ENCODE measurements around the gene DCUN1D5. TPM values are rescaled to one million over a fixed set of nuclear protein-coding genes. Genes with fewer than 3 reads are reported as not detected.

DCUN1D5 gene
- 59.7 and 66.6 TPM in 2 replicates for total RNA-seq

DNA sequence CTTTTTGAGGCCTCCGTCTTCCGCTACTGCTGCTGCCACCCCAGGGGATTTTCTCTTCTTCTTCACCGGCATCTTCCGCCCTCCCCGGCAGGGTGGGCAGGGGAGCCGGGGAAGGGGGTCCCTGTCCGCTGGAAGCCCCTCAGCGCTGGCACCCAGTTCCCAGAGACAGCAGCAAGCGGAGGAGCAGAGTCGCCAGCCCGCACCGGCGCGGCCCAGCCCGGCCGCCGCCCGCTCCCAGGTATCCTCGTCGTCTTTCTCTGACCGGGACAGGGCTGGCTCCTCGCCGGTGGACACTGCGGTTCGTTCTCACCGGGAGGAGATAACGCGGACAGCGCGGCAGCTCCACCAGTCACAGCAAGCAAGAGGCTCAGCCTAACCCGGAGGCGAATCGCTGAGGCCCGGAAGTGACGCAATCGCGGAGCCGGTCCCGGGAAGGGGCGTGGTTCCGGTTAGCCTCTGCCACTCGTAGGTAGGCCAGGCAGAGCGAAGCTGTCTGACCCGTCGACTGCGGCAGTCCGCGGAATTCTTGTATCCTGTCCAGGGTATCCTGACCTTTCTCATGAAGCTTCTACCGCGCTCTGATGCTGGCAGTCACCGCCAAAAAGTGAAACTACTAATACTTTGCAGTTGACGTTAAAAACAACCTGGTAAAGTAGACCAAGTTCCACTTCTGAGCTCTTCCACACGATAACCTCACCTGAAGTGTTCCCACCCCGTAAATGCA is at the start of gene DCUN1D5:
TSS of gene DCUN1D5 (minus strand) at position 360 of the 724 bp plus-strand sequence. CDS start at position 72, 288 bp downstream.
- peaks cover 25% of the 10 kb centered on the region for H3K4me1 Mint-ChIP-seq (ENCODE audit: low read depth)

DNA sequence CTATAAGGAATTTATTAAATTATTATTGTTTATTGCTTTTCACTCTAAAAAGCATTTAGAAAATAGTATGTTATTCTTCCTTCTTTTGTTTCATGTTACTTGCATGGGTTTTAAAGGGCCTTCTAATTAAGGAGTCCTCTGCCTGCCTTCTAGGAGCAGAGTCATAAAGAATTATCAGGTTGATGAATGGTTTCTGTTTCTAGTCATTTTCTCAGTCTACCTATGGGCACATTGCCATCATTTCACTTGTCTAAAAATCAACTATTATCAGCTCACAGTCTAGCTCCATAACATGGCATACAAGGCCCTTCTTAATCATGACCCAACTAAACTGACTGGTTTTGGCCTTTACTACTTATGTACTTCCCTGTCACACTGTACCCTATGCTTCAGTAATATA is 33.5 kb upstream of the DCUN1D5 start:
- Mint-ChIP-seq H3K27ac (no peak overlapping the region), H3K4me3 (ENCODE audit: low read depth) (no peak overlapping the region), H3K36me3 (ENCODE audit: low read depth) (no peaks in the 10 kb centered on the region), H3K4me1 (ENCODE audit: low read depth) (no peaks in the 10 kb centered on the region), H3K27me3 (ENCODE audit: low read depth) (no peaks in the 10 kb centered on the region), H3K9me3 (no peaks in the 10 kb centered on the region)
- no peak for DNase-seq (ENCODE audit: low spot score)
- intact Hi-C loops (cut with micrococcal nuclease): no loop called here

More for the DNA sequence above, at the start of gene DCUN1D5:
- peak; percentile 92 for DNase-seq (ENCODE audit: low spot score)
- peak within 1 kb of the TSS; percentile 91 for H3K27ac Mint-ChIP-seq
- H3K36me3 Mint-ChIP-seq (ENCODE audit: low read depth): peaks cover 23% of the 10 kb centered on the region
- intact Hi-C loops (cut with micrococcal nuclease): loop anchor here (1.0 kb wide), 1 partner anchor 17 kb away; the partner anchor contains the start of gene DYNC2H1
- peaks cover 19% of the 10 kb centered on the region for H3K27me3 Mint-ChIP-seq (ENCODE audit: low read depth)
- no peaks in the 10 kb centered on the region for H3K9me3 Mint-ChIP-seq
- peak within 1 kb of the TSS; percentile 89 for H3K4me3 Mint-ChIP-seq (ENCODE audit: low read depth)

DNA sequence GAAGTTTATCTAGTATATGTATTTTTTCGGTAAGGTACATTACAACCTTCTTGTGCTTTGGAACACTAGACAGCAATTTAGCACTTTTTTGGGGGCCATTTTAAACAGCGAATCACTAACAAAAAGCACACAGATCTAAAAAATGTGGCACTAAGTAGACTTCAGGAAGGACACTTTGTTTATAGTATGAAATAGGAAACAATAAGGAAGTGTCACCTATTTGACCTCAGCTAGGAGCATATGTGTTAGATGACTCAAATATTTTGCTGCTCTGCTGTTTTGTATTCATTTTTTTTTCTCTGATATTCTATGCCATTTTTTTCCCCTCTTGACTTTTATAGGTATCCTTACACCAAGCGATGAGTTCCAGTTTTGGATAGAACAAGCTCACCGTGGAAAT is 22.9 kb upstream of the DCUN1D5 start:
- Mint-ChIP-seq H3K27me3 (ENCODE audit: low read depth) (peaks cover 12% of the 10 kb centered on the region), H3K27ac (no peak overlapping the region), H3K4me1 (ENCODE audit: low read depth) (no peaks in the 10 kb centered on the region), H3K9me3 (no peaks in the 10 kb centered on the region), H3K36me3 (ENCODE audit: low read depth) (no peaks in the 10 kb centered on the region), H3K4me3 (ENCODE audit: low read depth) (no peak overlapping the region)
- intact Hi-C loops (cut with micrococcal nuclease): no loop called here
- DNase-seq (ENCODE audit: low spot score): no peak

DNA sequence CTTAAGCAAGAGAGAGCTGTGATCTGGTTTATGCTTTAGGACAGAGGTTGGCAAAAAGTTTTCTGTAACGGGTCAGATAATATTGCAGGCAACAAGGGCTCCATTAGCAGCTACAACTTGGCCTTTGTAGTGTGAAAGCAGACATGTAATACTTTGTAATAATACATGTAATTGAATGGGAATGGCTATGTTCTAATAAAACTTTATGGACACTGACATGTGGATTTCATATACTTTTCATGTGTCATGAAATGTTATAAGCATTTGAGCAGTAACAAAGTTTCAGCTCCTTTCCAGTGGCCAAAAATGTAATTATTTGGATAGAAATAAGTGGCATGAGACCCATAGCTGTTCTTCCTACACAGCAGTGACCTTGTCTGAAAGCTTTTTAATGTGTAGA is 20.4 kb upstream of the DCUN1D5 start:
- H3K27me3 Mint-ChIP-seq (ENCODE audit: low read depth): peaks cover 20% of the 10 kb centered on the region
- H3K9me3 Mint-ChIP-seq: no peaks in the 10 kb centered on the region
- intact Hi-C loops (cut with micrococcal nuclease): no loop called here
- no peak overlapping the region for H3K27ac Mint-ChIP-seq
- DNase-seq (ENCODE audit: low spot score): no peak
- peaks cover 7% of the 10 kb centered on the region for H3K4me1 Mint-ChIP-seq (ENCODE audit: low read depth)
- no peaks in the 10 kb centered on the region for H3K36me3 Mint-ChIP-seq (ENCODE audit: low read depth)
- no peak overlapping the region for H3K4me3 Mint-ChIP-seq (ENCODE audit: low read depth)

DNA sequence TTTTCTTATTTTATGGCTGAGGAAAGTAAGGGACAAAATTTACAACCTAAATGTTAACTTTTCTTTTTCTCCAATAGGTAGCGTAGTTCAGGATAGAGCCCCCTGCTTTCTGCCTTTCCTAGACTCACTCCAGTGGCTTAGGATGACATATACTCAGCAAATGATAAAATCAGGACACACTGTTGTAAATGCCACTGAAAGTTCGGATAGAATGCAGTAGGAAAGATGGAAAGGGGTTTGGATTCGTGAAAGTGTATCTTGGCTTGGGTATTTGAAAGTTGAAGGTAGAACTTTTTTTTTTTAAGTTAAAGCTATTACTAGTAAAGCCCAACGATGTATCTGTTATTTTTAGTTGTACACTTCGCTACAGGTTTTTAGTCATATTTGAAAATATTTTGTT is 19.4 kb upstream of the DCUN1D5 start:
- Mint-ChIP-seq H3K27me3 (ENCODE audit: low read depth) (peaks cover 20% of the 10 kb centered on the region), H3K4me1 (ENCODE audit: low read depth) (peaks cover 7% of the 10 kb centered on the region), H3K9me3 (no peaks in the 10 kb centered on the region), H3K27ac (no peak overlapping the region), H3K36me3 (ENCODE audit: low read depth) (no peaks in the 10 kb centered on the region), H3K4me3 (ENCODE audit: low read depth) (no peak overlapping the region)
- intact Hi-C loops (cut with micrococcal nuclease): no loop called here
- DNase-seq (ENCODE audit: low spot score): no peak

DNA sequence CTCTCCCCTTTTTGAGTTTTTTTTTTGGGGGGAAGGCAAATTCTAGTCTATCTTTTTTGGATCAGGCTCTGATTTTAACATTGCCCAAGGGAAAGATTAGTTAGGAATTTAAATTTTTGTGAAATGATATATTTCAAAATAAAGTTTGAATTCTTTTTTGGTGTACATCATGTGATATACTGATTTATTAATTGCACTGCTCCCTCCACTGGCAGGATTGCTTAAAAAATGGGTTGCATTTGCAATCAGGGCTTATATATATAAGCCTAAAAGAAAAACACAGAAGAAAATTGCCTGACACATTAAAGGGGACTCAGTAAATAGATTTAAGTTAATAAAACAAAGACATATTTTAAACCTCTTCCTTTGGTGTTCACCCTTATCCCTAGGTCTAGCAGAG is 18.4 kb upstream of the DCUN1D5 start:
- Mint-ChIP-seq H3K27me3 (ENCODE audit: low read depth) (peaks cover 24% of the 10 kb centered on the region), H3K27ac (no peak overlapping the region), H3K36me3 (ENCODE audit: low read depth) (no peaks in the 10 kb centered on the region), H3K4me1 (ENCODE audit: low read depth) (peaks cover 7% of the 10 kb centered on the region), H3K4me3 (ENCODE audit: low read depth) (peak overlapping the region; percentile 21), H3K9me3 (no peaks in the 10 kb centered on the region)
- DNase-seq (ENCODE audit: low spot score): no peak
- intact Hi-C loops (cut with micrococcal nuclease): no loop called here

DNA sequence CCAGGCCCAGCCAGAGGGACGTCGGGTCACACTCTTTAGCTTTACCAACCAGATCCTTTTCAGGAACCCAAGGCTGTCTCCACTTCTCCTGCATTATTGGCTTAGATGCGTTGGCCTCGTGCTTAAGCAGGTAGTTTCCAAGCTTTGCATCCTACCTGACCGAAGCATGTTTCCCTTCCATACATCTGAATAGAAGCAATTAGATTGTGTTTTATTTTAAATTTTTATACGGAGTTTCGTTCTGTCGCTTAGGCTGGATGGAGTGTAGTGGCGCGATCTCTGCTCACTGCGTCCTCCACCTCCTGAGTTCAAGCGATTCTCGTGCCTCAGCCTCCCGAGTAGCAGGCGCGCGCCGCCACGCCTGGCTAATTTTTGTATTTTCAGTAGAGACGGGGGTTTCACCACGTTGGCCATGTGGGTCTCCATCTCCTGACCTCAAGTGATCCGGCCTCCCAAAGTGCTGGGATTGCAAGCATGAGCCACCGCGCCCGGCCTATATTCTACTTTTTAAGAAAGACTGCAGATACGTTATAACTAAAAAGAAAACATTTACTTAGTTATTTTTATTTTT is 17.9 kb upstream of the DCUN1D5 start:
- intact Hi-C loops (cut with micrococcal nuclease): loop anchor here (1.0 to 10.0 kb wide), 3 partner anchors 18 to 495 kb away; partner anchors contain the start of gene DCUN1D5
- DNase-seq (ENCODE audit: low spot score): no peak
- Mint-ChIP-seq H3K4me3 (ENCODE audit: low read depth) (peak overlapping the region; percentile 93), H3K27me3 (ENCODE audit: low read depth) (peaks cover 24% of the 10 kb centered on the region), H3K36me3 (ENCODE audit: low read depth) (no peaks in the 10 kb centered on the region), H3K9me3 (no peaks in the 10 kb centered on the region), H3K4me1 (ENCODE audit: low read depth) (peaks cover 7% of the 10 kb centered on the region), H3K27ac (peak overlapping the region; percentile 53)

DNA sequence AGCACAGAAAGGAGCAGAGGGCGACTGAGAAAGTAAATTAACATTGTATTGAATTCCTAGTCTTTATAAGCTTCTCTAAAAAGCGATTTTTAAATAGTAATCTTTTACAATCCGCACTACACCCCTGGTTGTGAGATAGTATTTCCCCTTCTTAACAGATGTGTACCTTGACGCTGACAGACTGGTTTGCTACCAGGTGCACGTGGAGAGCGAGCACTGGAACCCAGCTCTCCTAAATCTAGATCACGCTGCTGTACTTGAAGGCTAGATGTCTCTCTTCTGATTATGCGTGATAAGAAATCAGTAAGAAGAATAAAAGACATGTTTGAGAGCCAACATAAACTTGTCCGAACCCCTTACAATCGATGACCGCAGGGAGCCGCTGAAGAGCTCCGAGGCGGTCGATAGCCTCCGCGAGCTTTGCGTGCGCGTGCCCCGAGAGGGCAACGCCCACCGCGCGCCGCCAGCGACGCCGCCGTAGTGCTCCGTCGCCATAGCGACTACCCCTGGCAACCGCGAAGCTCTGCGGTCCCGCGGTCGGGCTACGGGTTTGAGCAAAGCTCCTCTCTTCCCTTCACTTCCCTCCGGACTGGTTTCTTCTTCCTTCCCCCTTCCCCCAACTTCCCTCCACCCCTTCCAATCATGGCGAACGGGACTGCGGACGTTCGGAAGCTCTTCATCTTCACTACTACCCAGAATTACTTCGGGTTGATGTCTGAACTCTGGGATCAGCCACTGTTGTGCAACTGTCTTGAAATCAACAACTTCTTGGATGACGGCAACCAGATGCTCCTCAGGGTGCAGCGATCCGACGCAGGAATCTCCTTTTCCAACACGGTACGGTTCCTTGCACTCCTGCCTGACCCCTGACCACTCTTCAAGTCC is 17.2 kb upstream of the DCUN1D5 start, which contains the start of gene DYNC2H1:
TSS of gene DYNC2H1 (plus strand) at position 494 of the 885 bp plus-strand sequence. CDS start at position 643, 149 bp downstream.
- H3K4me1 Mint-ChIP-seq (ENCODE audit: low read depth): peaks cover 7% of the 10 kb centered on the region
- no peaks in the 10 kb centered on the region for H3K9me3 Mint-ChIP-seq
- H3K27ac Mint-ChIP-seq: peak within 1 kb of the TSS; percentile 56
- no peaks in the 10 kb centered on the region for H3K36me3 Mint-ChIP-seq (ENCODE audit: low read depth)
- DNase-seq (ENCODE audit: low spot score): peak; percentile 87
- peaks cover 30% of the 10 kb centered on the region for H3K27me3 Mint-ChIP-seq (ENCODE audit: low read depth)
- peak within 1 kb of the TSS; percentile 93 for H3K4me3 Mint-ChIP-seq (ENCODE audit: low read depth)
- intact Hi-C loops (cut with micrococcal nuclease): loop anchor here (1.0 to 10.0 kb wide), 3 partner anchors 17 to 496 kb away; partner anchors contain the start of gene DCUN1D5

DNA sequence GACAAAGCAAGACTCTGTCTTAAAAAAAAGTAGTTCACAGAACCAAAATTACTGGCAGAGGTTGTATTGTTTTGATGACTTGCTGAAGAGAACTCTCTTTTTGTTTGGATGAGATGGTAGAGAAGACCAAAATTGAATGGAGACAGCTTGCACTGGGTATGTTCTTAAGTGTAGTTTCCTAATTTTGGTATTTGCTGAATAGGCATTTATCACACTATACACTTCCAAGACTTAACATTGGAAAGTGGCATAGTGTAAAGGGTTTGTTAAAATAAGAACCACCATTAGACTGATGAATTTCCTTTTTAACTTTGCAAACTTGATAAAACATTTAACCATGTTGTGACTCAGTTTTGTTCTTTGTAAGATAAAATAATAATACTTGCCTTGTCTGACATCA is 5.3 kb upstream of the DCUN1D5 start:
- peaks cover 9% of the 10 kb centered on the region for H3K4me1 Mint-ChIP-seq (ENCODE audit: low read depth)
- no peak for DNase-seq (ENCODE audit: low spot score)
- intact Hi-C loops (cut with micrococcal nuclease): no loop called here

DNA sequence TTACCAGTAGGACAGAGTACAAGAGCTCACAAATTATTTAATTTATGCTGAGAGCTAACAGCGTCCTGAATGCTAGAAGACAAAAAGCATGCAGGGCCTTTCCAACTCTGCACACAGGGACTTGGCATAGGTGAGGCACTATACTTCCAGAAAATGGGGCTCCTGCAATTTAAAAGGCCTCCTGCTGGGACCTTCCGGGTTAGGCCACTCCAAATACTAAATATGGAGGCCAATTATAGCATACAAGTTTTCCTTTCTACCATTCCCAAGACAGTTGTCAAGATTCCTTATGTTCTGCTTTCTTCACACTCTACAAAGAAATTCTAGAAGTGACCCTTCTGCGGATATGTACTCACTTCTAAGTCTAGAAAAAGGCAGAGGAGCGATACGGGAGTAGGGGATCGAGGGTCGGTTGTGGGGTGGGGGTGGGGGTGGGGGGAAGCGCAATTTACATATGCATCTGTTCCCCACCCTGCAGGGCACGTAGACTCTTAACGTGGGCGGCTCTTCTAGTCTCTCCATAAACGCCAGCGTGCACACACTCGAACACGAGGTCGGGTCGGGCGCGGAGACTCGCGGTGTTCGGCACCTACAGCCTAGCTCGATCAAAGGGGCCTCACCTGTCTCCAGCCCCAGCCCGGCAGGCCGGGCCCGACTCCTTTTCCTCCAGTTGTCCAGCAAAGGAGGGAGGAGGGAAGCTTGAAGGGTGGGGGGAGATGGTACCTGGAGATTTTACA is 728 bp downstream of the DCUN1D5 start:
- peak; percentile 32 for DNase-seq (ENCODE audit: low spot score)
- H3K9me3 Mint-ChIP-seq: no peaks in the 10 kb centered on the region
- intact Hi-C loops (cut with micrococcal nuclease): no loop called here
- peaks cover 28% of the 10 kb centered on the region for H3K4me1 Mint-ChIP-seq (ENCODE audit: low read depth)
- peaks cover 26% of the 10 kb centered on the region for H3K36me3 Mint-ChIP-seq (ENCODE audit: low read depth)
- peaks cover 18% of the 10 kb centered on the region for H3K27me3 Mint-ChIP-seq (ENCODE audit: low read depth)
- H3K4me3 Mint-ChIP-seq (ENCODE audit: low read depth): peak overlapping the region; percentile 89
- peak overlapping the region; percentile 91 for H3K27ac Mint-ChIP-seq

More for the DNA sequence above, 5.3 kb upstream of the DCUN1D5 start:
- H3K27ac Mint-ChIP-seq: no peak overlapping the region
- H3K9me3 Mint-ChIP-seq: no peaks in the 10 kb centered on the region
- H3K36me3 Mint-ChIP-seq (ENCODE audit: low read depth): no peaks in the 10 kb centered on the region
- no peak overlapping the region for H3K4me3 Mint-ChIP-seq (ENCODE audit: low read depth)
- H3K27me3 Mint-ChIP-seq (ENCODE audit: low read depth): peaks cover 36% of the 10 kb centered on the region

DNA sequence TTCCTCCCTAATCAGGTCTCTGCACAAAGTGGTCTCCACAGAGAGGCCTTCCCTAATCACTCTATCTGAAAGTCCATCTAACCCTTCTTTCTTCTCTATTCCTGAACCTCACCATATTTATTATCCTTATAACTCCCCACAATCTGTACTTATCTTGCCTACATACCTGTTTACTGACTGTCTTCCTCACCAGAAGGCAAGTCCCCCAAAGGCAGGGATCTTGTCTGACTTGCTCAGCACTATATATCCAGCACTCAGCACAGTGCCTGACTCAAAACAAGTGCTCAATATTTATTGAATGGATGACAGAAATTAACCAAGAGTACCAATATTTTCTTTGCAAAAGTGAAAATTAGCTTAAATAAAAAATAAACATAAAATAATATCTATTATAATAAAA is 5.5 kb downstream of the DCUN1D5 start:
- Mint-ChIP-seq H3K27me3 (ENCODE audit: low read depth) (no peaks in the 10 kb centered on the region), H3K27ac (peak overlapping the region; percentile 23), H3K4me1 (ENCODE audit: low read depth) (peaks cover 24% of the 10 kb centered on the region), H3K9me3 (no peaks in the 10 kb centered on the region), H3K36me3 (ENCODE audit: low read depth) (peaks cover 45% of the 10 kb centered on the region), H3K4me3 (ENCODE audit: low read depth) (no peak overlapping the region)
- no peak for DNase-seq (ENCODE audit: low spot score)
- intact Hi-C loops (cut with micrococcal nuclease): no loop called here

DNA sequence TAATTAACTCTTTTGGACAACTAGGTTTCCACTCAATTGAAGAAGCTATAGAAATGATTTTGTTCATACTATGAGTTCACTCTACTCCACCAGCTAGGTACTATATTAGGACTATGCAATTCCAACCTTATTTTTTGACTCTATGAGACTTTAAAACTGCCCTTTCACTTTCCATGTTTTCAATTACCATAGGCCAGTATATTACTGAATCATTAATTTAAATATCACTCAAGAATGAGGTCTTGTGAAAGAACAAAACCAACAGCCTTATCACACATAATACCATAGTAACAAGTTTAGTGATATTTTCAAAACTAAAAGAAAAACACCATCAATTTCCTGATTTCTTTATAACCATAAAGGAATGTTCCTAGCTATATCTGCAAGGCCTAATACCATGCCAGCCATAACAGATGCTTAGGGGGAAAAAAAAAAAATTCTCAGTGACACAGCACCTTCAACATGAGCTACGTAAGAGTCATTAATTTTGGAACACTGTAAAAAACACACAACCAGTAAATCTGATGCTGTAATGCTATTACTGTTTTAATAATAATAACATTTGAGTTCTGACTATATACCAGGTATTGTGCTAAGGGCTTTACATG is 6.1 kb downstream of the DCUN1D5 start:
- H3K4me1 Mint-ChIP-seq (ENCODE audit: low read depth): peaks cover 24% of the 10 kb centered on the region
- no peaks in the 10 kb centered on the region for H3K9me3 Mint-ChIP-seq
- DNase-seq (ENCODE audit: low spot score): no peak
- no peak overlapping the region for H3K4me3 Mint-ChIP-seq (ENCODE audit: low read depth)
- H3K36me3 Mint-ChIP-seq (ENCODE audit: low read depth): peaks cover 44% of the 10 kb centered on the region
- H3K27me3 Mint-ChIP-seq (ENCODE audit: low read depth): no peaks in the 10 kb centered on the region
- H3K27ac Mint-ChIP-seq: peak overlapping the region; percentile 46
- intact Hi-C loops (cut with micrococcal nuclease): no loop called here
